Heart left ventricle (tissue), 16 donors: ENCODE results near the gene ABCD1. TPM values are rescaled to one million over a fixed set of nuclear protein-coding genes. Genes with fewer than 3 reads are reported as not detected.

Experiments
- ATAC-seq, 4 donors: fragments of 200-7000 bp; cut with Tn5 transposase; one replicate each; pipeline ENCODE4 v1.9.1; 2020 to 2022; ENCODE audit warnings: moderate library complexity in 4 of 4, mild to moderate bottlenecking in 3 of 4, moderate number of reproducible peaks in 1 of 4
- DNase-seq, 5 donors: peaks; one replicate each; pipeline ENCODE4 v3.0.0-alpha.2; 2020
- H3K27ac ChIP-seq, 12 donors: fragments of 200-600 bp; sonication (generic) in 4 of 12; one replicate each; pipeline versions ENCODE4 v1.5.0 to v1.8.0; 2016 to 2022; ENCODE audit warnings: mild to moderate bottlenecking in 2 of 12
- H3K27me3 ChIP-seq, 9 donors: fragments of 200-600 bp; sonication (generic) in 2 of 9; one replicate each; pipeline versions ENCODE4 v1.5.1 to v1.8.0; 2016 to 2022; ENCODE audit warnings: mild to moderate bottlenecking in 3 of 9
- H3K36me3 ChIP-seq, 9 donors: fragments of 200-600 bp; sonication (generic) in 2 of 9; one replicate each; pipeline versions ENCODE4 v1.5.0 to v1.8.0; 2018 to 2022; ENCODE audit warnings: mild to moderate bottlenecking in 2 of 9
- H3K4me1 ChIP-seq, 12 donors: fragments of 200-600 bp; sonication (generic) in 4 of 12; one replicate each; pipeline versions ENCODE4 v1.5.0 to v1.8.0; 2016 to 2022; ENCODE audit warnings: mild to moderate bottlenecking in 3 of 12
- H3K4me3 ChIP-seq, 12 donors: fragments of 200-600 bp; sonication (generic) in 4 of 12; one replicate each; pipeline versions ENCODE4 v1.5.0 to v1.8.0; 2017 to 2022; ENCODE audit warnings: mild to moderate bottlenecking in 9 of 12, moderate library complexity in 4 of 12
- H3K9me3 ChIP-seq, 12 donors: fragments of 200-600 bp; sonication (generic) in 4 of 12; one replicate each; pipeline versions ENCODE4 v1.5.0 to v1.8.0; 2016 to 2022; ENCODE audit warnings: mild to moderate bottlenecking in 1 of 12
- CTCF ChIP-seq, 12 donors: fragments of 200-600 bp; sonication (generic) in 4 of 12; IDR thresholded peaks; one replicate each; pipeline versions ENCODE4 v1.5.0 to v1.8.0; 2018 to 2022; ENCODE audit warnings: antibody characterized with exemption in 12 of 12, mild to moderate bottlenecking in 5 of 12
- POLR2A ChIP-seq, 2 donors: fragments of 450-650 bp; IDR thresholded peaks; one replicate each; pipeline ENCODE4 v1.6.1; 2017; ENCODE audit warnings: antibody characterized with exemption in 2 of 2, mild to moderate bottlenecking in 2 of 2, moderate library complexity in 2 of 2
- WGBS, 4 donors: extraction: QIAGEN DNeasy Blood & Tissue Kit in 2 of 4; methylation state at CpG; one replicate each; pipeline versions ENCODE4 v1.1.5 to v1.1.7; 2013 to 2018; 5-methylcytosine and 5-hydroxymethylcytosine counted together
- intact Hi-C, 10 donors: fragments of 100-400 bp; cut with DNase I; formaldehyde crosslinking; loops; one replicate each; pipeline versions ENCODE4 v1.11.1 to v1.14.2; 2022
- polyA plus RNA-seq, 2 donors: library from polyadenylated mRNA; stranded (reverse); fragments of 200-250 nt; gene quantifications; one replicate each; pipeline ENCODE4 v1.2.3, GENCODE V29; 2013
- total RNA-seq, 9 donors: library from RNA; depleted of rRNA in 2 of 9; stranded (reverse); fragments of >200 nt in 2 of 9; fragmentation: NEBNext Ultra II Directional in 3 of 9; extraction: Animal tissue kit (Norgen Biotek cat#: 25700) in 3 of 9; gene quantifications; one replicate each; pipeline versions ENCODE4 v1.1.0 to v1.2.4, GENCODE V29; 2016 to 2023
- donor health status: ischemic (EF 13 %, LVEDD 7.1; RV severe dilation, severe dysfunction).
- donor health status: healthy with polysubstance abuse.
- donor health status: DM: no; HTN: yes; CAD: no.
- donor health status: DM: no; HTN: no; CAD: no.
- donor health status: ischemic (EF 25% LVEDD 6.9; RV normal size, moderate dysfunction).
- donor health status: ischemic (EF 25% LVEDD 5.7; RV mildly dilated, moderate dysfunction).
- donor health status: healthy.
- donor health status: DM: yes; HTN: yes; CAD: no.
- donor health status: ischemic (EF 35%, LVEDD 5.7; RV mildly dilated, moderate dysfunction).
- donor health status: nonischemic (EF 11% LVEDD 7.7; RV severe dilation, severe dysfunction).
- donor health status: DM: yes; HTN: yes; CAD: no.
- donor health status: PGD.
- donor health status: ischemic (EF 29% LVEDD 5.4; RV normal size, mild dysfunction).
- donor health status: nonischemic (EF 23%, LVEDD 6.1; RV moderate dilation, normal function).

The ABCD1 gene
- total and polyA plus RNA-seq, 11 donors: 12.9 to 25.6 (median 15.6) TPM

DNA sequence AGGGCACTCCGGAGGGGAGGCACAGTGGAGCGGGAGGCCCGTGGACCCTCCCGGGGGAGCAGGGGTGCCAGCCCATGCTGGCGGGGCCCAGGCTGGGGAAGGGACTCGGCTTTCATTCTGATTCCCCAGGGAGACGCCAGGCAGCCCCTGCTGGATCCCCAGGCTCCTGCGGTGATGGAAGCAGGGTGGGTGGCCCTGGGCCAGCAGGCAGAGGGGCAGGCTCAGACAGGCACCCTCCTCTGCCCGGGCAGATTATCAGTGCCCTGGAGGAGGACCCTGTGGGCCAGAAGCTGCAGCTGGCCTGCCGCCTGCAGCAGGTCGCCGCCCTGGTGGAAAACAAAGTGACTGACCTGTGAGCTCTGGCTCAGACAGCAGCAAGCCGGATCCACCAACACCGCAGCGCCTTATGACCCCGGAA is 54.0 kb downstream of the ABCD1 start:
- Histone ChIP-seq H3K4me1 (peaks cover 0 to 21% (median 2%) of the 10 kb centered on the region in 12 donors), H3K36me3 (peaks cover 0 to 7% (median 0%) of the 10 kb centered on the region in 9 donors), H3K27ac (no peak overlapping the region), H3K27me3 (peaks cover 0 to 23% (median 0%) of the 10 kb centered on the region in 9 donors), H3K9me3 (no peaks in the 10 kb centered on the region), H3K4me3 (no peak overlapping the region)
- whole genome bisulfite sequencing, 4 donors: 77 to 82% (median 81%) methylated on average over 3 to 16 of the region's 16 CpGs
- intact Hi-C loops: no loop called here
- TF ChIP-seq CTCF (IDR thresholded peaks at IDR 0.05): no peak
- no peak for TF ChIP-seq POLR2A (IDR thresholded peaks at IDR 0.05)
- ATAC-seq: no peak
- peak in 3 of 5 donors; percentile 18 to 37 (median 21) for DNase-seq

- ATAC-seq (no peak), DNase-seq (peak in 2 of 5 donors; percentile 15 to 21)
- WGBS, 4 donors: 66 to 78% (median 72%) methylated on average over 15 to 18 of the region's 18 CpGs
- intact Hi-C loops: no loop called here
- no peak for TF ChIP-seq CTCF (IDR thresholded peaks at IDR 0.05)
- no peak for TF ChIP-seq POLR2A (IDR thresholded peaks at IDR 0.05)
- peaks cover 0 to 23% (median 0%) of the 10 kb centered on the region in 9 donors for H3K27me3 ChIP-seq
- peak overlapping the region in 6 of 12 donors; percentile 36 to 50 (median 40) for H3K4me3 ChIP-seq
- peak overlapping the region in 11 of 12 donors; percentile 24 to 89 (median 76) for H3K27ac ChIP-seq
- peaks cover 0 to 20% (median 0%) of the 10 kb centered on the region in 9 donors for H3K36me3 ChIP-seq
- H3K9me3 ChIP-seq: no peaks in the 10 kb centered on the region
- peaks cover 0 to 21% (median 2%) of the 10 kb centered on the region in 12 donors for H3K4me1 ChIP-seq
Measured at GRCh38 chrX:153779891-153780677, 55.4 kb downstream of the ABCD1 start.

- H3K27me3 ChIP-seq: peaks cover 0 to 23% (median 0%) of the 10 kb centered on the region in 9 donors
- 12 to 65% (median 34%) methylated on average over 18 to 52 of the region's 52 CpGs for WGBS, 4 donors
- intact Hi-C loops: no loop called here
- peak within 1 kb of the TSS in 9 of 12 donors; percentile 25 to 50 (median 39) for H3K4me3 ChIP-seq
- H3K9me3 ChIP-seq: no peaks in the 10 kb centered on the region
- peak within 1 kb of the TSS; percentile 55 to 89 (median 76) for H3K27ac ChIP-seq
- ATAC-seq: peak in 3 of 4 donors; percentile 45 to 77 (median 70)
- peaks cover 0 to 21% (median 2%) of the 10 kb centered on the region in 12 donors for H3K4me1 ChIP-seq
- peak; percentile 36 to 66 (median 61) for DNase-seq
- TF ChIP-seq POLR2A (IDR thresholded peaks at IDR 0.05) (peak; percentile 67 to 68), CTCF (IDR thresholded peaks at IDR 0.05) (no peak)
- peaks cover 0 to 27% (median 2%) of the 10 kb centered on the region in 9 donors for H3K36me3 ChIP-seq
Measured at GRCh38 chrX:153780678-153781427, 56.2 kb downstream of the ABCD1 start, which contains the start of gene SRPK3. Gene SRPK3, plus strand, starts transcription at chrX:153781041. Its CDS starts 46 bp downstream, at chrX:153781087.
